Measurements from ENCODE around the gene ORC4.

GRCh38 chr2:148032215-148032614 lies 11.7 kb upstream of the ORC4 start:
- no peak for TF ChIP-seq EGR1 (IDR thresholded peaks at IDR 0.05; ENCODE audit: borderline replicate concordance, low read depth, low read length)
- no peak for TF ChIP-seq POLR2A (IDR thresholded peaks at IDR 0.05; ENCODE audit: control extremely low read depth in 1 of 2, low read depth in 2 of 2, low read length in 2 of 2)
- TF ChIP-seq EZH2 (IDR thresholded peaks at IDR 0.05; ENCODE audit: low read depth, low read length, severe bottlenecking) = no peak
- TF ChIP-seq USF2 (IDR thresholded peaks at IDR 0.05; ENCODE audit: low read length) = no peak
- TF ChIP-seq GABPA (IDR thresholded peaks at IDR 0.05; ENCODE audit: borderline replicate concordance, insufficient read depth, low read length) = no peak
- no peak for TF ChIP-seq CTCF (IDR thresholded peaks at IDR 0.05; ENCODE audit: control extremely low read depth in 1 of 3, insufficient read depth in 1 of 3, low read depth in 1 of 3, low read length in 3 of 3)
- no peak for TF ChIP-seq TBP (IDR thresholded peaks at IDR 0.05; ENCODE audit: low read depth, low read length)
- no peak for TF ChIP-seq CHD2 (IDR thresholded peaks at IDR 0.05; ENCODE audit: low read length)
- no peak for TF ChIP-seq POLR2AphosphoS5 (IDR thresholded peaks at IDR 0.05; ENCODE audit: low read depth, low read length)

All from H1 (cell line).